ENCODE data around the gene GPSM1.

DNA sequence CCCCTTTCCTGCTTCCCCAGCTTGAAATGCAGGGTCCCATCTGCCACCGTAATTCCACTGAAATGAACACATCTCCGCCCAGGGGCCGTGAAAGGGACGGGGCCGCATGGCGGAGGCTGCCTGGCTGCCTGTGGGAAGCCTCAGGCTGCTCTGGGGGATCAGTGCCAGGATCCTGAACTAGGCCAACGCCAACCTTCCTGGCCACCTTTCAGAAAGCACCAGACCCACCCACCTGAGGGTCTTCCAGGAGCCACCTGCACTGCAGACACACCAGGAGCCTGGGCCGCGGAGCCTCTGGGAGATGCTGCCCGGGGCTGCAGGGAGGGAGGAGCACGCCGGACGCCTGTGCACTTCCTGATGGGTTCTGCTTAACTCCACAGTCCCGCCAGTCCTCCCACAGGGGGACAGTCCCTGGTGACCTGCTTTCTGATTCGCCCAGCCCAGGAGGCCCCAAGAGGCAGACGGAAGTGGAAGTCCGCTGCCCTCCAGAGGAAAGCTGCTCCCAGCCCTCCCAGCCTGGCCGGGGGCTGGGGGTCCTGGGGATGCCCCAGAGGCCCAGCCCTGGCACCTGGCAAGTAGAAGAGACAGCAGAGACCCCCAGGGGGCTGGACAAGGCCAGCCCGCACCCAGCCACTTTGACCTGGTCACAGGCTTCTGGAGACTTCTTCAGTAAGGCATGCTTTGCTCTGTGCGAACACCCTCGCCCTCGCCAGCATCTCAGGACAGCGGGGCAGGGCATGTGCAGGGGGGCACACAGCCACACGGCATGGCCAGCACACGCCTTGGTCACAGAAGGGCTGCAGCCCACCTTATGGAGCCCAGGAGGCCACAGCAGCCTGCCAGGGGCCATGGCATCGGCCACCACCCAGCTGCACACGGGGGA lies 46.2 kb downstream of the GPSM1 start, which contains the start of gene CARD9:
- TF ChIP-seq, protein P1, sequence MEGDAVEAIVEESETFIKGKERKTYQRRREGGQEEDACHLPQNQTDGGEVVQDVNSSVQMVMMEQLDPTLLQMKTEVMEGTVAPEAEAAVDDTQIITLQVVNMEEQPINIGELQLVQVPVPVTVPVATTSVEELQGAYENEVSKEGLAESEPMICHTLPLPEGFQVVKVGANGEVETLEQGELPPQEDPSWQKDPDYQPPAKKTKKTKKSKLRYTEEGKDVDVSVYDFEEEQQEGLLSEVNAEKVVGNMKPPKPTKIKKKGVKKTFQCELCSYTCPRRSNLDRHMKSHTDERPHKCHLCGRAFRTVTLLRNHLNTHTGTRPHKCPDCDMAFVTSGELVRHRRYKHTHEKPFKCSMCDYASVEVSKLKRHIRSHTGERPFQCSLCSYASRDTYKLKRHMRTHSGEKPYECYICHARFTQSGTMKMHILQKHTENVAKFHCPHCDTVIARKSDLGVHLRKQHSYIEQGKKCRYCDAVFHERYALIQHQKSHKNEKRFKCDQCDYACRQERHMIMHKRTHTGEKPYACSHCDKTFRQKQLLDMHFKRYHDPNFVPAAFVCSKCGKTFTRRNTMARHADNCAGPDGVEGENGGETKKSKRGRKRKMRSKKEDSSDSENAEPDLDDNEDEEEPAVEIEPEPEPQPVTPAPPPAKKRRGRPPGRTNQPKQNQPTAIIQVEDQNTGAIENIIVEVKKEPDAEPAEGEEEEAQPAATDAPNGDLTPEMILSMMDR (IDR thresholded peaks at IDR 0.05): no peak
- TF ChIP-seq ZFX (IDR thresholded peaks at IDR 0.05; ENCODE audit: borderline replicate concordance): no peak

Data from 22Rv1 (cell line).